NCI-H748 (cell line): ENCODE data around the gene TMEM132D.
A peak's percentile ranks its signal among the peaks of the same experiment; 100 is the strongest.

ENCODE experiments used
- DNase-seq: peaks from one replicate; lab custom pipeline; 2025; ENCODE audit not compliant: unreplicated experiment; lab: John Stamatoyannopoulos, UW

Gene TMEM132D

DNA sequence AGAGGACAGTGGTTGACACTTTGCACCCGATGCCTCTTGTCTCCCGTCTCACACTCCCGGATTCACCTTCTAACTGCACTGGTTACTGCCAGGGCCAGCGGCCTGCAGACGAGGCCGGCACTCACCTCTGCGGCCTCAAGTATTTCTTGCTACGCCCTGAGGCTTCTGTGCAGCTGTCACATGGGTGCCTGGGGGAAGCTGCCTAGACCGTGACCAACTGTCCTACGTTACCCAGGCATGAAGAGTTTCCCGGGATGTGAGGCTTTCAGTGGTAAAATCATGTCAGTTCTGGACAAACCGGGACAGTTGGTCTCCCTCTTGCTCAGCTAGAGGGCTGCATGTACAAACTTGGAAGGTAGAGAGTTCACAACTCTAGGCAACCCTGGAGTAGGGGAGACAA is 776.1 kb downstream of the TMEM132D start:
- peak; percentile 62 for DNase-seq

DNA sequence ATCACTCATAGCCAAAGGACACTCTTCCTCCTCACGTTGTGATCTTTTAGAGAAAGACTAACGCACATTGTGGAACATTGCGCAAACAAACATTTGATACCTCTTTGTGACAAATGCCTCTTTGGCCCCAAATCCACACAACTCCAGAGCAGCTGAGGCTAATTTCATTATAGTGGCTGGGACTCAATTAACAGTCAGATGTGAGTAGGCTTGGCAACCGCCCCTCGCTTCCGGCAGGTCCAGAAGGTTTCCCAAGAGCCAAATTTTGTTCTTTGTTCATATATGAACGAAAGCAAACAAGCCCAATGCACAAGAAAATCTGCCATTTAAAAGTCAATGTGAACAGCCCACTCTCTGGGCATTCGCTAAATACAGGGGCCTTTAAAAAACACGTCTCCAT is 776.6 kb downstream of the TMEM132D start:
- peak; percentile 88 for DNase-seq

DNA sequence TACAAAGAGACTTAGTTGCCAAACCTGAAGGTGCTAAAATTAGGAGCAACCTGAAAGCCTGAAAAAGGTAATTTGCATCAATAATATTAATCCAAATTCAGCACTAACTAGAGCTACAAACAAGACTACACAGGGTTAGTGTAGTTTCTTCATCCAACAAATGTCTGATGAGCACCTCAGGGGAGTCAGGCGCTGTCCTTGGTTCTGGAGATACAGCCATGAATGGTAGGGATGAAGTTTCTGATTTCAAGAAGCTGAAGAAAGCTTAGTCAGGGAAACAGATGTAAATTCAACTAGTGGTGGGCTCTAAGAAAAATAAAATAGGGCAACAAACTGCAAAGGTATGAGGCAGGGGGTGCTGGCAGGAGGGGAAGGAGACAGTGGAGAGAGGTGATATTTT is 784.3 kb downstream of the TMEM132D start:
- DNase-seq = no peak

DNA sequence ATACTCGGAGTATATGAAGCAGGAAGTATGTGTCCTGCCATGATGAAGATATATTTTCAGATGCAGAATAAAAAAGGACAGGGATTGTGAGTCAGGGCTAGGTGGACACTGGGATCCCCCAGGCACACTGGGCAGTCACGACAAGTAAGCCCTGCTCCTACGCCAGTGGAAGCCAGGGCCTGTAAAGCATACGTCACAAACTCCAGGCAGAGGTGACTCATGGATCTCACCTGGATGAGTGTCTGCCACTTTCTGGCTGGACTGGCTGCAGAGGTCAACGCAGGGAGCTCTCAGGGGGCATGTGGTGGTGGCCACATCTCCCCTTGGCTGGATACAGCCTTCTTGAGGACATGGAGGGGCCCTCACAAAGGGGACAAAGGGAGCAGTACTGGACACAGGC is 788.3 kb downstream of the TMEM132D start:
- DNase-seq = no peak

DNA sequence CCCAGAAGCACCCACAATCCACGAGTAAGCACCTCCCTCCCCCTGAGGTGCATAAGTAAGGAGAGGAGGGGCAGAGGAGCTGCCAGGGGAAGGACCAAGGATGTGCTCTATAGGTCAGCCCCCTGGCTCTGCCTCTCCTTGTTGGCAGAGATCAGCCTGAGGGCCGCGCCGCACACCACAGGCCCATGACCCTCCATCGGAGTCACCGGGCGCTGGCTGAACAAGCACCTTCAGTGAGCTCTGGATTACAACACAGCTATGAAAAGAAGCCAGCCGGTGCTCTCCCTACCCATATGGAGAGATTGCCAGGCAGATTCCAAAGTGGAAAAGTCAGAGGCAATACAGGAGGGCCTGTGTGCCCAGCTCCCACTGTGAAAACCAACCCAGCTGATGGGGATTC is 793.2 kb downstream of the TMEM132D start:
- DNase-seq = no peak

DNA sequence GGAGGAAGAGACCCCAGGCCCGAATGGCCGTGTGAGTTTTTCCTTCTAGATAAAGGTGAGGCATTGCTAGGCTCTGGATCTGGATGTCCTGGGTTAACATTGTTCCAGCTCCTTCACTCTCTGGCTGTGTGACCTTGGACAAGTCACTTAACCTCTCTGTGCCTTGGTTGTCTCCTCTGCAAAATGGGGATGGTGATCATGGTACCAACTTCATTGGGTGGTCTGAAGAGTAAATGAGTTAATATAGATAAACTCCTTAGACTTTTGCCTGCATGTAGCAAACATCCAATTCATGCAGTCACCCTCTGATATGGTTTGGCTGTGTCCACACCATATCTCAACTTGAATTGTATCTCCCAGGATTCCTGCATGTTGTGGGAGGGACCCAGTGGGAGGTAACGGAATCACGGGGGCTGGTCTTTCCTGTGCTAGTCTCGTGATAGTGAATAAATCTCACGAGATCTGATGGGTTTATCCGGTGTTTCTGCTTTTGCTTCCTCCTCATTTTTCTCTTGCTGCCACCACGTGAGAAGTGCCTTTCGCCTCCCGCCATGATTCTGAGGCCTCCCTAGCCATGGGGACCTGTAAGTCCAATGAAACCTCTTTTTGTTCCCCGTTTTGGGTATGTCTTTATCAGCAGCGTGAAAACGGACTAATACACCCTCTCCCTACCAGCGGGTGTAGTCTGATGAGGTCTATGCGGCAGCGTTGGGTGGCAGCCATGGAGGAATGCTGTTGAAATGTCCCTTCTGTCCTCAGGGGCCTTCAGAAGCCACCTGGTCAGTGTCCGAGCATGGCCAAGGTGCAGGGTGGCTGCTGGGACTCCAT is 794.4 kb downstream of the TMEM132D start:
- DNase-seq = no peak

DNA sequence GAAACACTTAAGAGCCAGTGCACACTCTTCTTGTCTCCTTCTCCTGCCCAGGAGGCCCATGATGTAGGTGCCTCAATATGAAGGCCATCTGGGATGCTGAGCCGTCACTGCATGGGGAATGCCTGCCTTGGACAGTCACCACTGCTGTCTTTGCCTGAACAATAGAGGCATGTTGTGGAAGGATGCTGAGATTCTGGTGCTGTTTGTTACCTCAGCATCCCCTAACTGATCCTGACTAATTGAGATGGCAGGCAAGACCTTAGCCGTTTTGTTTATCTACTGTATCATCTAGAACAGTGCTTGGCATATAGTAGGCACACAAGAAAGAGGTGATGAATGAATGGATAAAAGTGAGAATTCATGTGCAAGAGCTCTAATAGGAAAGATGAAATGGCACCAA is 797.1 kb downstream of the TMEM132D start:
- DNase-seq = no peak

DNA sequence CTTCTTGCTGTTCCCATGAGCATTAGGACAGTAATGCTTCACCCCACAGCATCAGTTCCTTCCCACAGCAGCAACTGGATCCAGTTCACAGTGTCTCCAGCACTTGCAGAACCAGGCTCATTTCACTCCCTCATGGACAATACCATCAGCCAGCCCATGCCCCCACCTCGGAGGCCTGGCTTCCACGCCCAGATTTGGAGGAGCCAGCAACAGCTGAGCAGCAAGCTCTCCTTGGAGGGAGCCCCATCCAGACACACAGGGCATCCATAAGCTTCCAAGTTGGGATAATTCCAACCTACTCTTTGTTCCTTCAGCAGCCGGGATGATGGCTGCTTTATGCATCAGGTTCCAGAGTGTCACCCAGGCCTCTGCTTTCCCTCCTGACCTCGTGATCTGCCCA is 800.6 kb downstream of the TMEM132D start:
- no peak for DNase-seq

DNA sequence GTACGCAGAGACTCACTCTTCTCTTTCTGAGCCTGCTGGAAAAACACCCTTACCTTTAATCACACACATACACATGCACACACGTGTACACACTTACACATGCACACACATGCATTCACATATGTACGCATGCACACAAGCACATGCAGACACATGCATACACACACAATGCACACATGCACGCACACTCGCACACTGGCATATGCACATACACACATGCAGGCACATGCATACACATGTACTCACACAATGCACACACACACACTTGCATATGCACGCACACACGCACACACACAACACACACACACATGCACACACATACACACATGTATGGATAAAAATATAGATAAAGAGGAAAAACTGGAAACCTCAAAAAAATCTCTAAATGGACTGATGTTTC is 801.6 kb downstream of the TMEM132D start:
- DNase-seq = no peak

DNA sequence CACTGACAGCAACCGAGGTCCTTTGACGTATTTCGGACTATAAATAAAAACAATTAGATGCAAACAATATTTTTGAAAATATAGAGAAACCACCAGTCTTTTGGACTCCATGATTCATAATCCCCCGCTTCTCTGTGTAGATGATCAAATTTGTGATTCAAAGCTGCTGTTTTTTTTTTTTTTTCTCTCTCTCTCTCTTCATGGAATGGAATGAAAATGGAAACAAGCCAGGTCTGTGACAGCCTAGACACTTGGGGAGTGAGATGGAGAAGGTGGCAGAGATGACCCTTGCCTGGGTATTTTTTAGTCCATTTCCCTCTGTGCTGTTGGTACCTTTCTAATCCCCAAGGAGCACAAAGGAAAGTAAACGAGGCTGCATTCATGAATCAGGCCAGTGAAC is 802.0 kb downstream of the TMEM132D start:
- DNase-seq = no peak

DNA sequence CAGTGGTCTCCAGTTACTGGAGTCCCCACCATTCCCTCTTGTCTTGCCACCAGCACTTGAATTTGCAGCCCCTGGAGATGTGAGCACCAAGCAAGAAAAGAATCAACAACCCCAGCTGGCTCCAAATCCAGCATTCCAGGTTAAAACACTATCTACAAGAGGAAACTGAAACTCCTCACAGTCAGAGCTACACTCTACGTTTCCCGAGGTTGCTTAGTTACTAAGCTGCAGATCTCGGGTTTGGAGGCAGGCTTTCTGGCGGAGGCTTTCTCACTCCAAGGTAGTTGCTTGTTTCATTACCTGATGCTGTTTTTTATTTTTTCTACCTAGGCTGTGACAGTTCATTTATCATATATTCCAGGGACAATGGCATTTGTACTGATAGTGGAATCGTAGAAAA is 802.4 kb downstream of the TMEM132D start:
- no peak for DNase-seq

DNA sequence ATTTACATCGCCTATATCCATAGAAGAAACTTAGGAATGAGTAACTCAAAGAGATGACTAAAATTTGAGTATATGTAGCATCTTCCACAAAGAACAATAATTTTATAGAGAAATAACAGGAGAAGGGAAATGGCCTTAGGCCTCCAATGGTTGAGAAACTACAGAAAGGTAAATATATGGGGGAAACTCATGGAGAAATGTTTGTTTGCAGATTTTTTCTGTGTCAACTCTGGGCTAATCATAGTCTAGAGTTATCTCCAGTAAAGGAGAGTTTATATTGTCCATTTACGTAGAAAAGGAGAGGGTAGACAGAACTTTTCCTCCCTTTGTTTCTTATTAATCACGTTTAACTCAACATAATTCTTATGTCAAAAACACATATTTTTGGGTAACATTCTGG is 806.4 kb downstream of the TMEM132D start:
- no peak for DNase-seq

DNA sequence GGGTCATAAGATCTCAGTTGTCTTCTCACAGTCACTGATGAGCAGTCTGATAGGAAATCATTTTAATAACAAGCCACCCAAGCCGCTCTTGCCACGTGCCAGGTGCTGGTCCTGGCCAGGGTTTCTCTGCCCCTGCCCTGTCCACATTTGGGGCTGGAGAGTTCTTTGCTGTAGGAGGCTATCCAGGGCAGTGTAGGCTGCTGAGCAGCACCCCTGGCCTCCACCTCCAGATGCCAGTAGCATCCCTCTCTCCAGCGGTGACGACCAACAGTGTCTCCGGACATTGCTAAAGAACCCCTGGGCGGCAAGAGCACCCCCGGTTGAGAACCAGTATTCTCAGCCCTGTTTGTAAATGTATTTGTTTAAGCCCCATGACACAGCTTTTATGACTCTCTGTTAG is 806.9 kb downstream of the TMEM132D start:
- peak; percentile 49 for DNase-seq

DNA sequence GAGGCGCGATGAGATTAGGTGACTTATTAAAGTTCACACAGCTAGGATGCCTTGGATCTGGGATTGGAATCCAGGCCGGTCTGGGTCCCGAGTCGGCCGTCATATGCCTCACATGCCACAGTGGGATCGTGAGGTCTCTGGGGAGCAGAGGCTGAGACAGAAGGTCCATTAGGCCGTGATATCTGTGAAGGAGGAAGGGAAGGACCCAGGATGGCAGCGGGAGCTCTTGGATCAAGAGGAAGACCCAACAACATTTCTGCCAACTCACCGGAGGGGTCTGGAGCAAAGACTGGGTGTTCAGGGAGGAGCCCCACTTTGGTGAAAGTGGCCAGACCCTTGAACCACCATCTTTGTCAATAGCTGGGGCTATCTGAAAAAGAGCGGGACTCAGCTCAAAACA is 807.6 kb downstream of the TMEM132D start:
- no peak for DNase-seq

DNA sequence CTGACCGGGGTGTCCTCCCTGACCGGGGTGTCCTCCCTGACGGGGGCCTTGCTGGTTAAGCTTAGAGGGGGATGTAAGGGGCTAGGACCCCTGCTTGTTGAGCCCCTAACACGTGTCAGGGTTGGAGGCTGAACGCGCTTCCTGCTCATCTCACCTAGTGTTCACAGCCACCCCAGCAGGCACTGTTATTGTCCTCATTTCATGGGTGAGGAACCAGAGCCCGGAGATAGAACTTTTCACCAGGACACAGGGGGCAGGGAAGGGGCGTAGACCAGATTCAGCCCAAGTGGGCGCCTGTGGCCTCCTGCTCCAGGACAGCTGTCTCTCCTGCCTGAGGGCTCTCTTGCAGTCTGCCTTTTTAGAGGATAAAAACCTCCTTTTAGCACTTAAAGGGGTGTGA is 814.2 kb downstream of the TMEM132D start:
- DNase-seq = no peak

DNA sequence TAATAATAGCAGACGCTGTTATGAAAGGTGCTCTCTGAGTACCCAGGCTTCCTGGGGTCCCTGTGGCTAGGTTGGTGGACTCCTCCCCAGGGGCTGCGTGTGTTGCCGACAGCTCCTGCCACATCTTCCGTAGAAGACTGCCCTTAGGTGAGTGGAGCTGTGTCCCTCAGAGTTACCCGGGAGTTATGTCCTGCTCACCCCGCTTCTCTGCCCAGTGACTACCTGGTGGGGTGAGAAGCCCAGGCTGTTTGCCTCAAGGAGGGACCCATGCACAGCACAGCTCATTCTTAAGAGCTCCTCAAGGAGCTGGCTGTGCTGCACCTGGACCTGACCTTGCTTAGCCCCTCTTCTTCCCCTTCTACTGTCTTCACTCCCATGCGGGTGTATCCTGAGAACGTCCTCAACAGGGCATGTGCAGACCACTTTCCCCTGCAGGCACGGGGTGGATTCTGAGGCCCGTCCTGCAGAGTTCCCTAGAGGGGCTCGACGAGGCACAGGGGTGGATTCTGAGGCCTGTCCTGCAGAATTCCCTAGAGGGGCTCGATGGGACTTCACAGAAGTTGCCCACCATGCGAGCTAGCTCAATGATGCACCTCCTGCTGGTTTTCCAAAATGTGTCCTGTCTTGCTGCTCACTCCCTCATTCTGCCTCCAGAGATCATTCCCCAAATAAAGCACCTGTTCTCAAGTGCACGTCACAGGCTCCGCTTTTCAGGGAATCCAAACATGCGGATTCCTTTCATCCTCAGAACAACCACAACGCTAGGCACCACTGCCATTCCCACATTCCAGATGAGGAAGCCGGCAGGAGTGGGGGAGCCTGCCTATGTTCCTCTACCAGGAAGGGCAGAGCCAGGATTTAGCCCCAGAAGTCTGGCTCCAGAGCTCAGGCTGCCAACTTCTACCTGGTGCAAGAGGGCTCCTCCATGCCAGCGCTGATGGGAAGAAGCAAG is 818.7 kb downstream of the TMEM132D start:
- DNase-seq = no peak

DNA sequence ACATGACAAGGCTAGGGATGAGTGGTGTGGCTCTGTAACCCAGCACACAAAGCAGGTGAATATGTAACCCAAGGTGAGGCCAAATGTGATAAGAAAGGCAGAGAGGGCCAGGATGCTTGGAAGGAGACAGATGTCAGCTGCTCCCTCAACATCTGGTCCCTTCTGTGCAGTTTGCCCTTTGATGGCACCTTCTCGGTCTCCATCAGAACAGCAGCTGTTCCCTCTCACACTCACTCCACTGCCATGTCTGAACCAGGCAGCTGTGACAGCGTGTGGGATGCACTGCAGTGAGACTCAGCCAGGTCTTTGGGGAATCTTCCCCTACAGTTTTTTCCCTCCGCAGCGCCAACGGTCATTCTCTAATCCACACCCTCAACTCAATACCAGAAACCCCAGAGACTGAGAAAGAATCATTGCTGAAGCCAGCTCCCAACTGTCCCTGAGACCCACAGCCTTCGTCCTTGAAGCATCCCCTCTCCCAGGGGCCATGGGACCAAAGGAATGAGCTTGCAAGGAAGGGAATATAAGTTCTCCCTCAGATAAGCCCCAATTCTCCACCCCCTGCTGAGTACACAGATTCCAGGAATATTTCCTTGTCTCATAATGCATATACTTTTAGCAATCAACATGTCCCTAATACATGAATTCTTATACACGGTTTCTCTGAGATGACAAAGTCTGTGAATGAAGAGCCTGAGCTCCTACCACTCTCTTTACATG is 820.5 kb downstream of the TMEM132D start:
- DNase-seq = no peak

DNA sequence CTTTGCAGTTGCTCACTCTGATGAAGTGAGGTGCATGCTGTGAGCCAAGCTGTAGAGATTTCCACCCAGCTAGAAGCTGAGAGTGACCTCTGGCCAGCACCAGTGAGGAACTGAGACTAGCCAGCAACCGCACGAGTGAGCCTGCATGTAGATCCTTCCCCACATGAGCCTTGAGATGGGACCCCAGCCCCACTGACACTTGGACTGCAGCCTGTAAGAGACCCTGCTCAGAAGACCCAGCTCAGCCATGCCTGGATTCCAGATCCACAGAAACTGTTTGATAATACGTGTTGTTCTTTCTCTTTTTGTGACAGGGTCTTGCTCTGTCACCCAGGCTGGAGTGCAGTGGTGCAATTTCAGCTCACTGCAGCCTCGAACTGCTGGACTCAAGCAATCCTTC is 821.4 kb downstream of the TMEM132D start:
- no peak for DNase-seq

DNA sequence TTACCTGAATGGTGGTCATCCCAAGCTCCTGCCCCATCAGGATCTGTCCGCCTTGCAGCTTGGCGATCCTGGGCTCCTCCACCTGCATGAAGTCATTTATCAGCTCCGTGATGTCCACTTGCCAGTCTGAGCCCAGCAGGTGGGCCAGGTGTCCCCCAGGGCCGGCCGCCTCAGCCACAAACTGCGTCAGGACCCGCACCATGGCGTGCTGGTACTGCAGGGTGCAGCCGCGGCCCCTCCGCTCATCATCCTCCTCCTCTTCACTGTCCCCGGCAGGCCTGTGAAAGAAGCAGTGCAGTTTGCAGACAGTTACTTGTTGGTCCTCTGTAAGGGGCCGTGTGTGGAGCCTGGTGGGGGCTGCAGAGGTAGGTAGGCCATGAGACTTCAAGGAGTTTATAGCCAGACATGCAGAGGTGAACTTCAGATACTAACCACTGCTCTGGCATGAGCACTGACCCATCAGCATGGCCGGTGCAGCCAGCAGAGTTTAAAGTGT is 822.0 kb downstream of the TMEM132D start:
- no peak for DNase-seq

DNA sequence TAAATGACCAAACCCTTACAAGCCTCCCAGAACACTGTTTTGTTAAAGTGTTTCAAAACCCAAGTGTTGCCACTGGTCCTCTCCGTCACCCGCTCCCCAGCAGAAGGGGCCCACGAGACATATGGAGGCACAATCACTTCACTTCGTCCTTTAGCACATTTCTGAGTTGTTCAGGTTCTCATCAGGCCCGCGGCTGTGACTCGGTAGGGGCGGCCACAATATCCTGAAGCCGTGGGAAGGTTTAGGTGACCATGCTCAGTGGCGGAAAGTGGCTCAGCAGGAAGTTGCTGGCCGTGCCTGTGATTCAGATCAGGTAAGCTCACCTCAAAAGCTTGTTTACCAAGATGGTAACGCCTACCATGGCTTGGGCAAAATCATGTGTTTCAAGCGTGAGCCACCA is 823.0 kb downstream of the TMEM132D start:
- no peak for DNase-seq

DNA sequence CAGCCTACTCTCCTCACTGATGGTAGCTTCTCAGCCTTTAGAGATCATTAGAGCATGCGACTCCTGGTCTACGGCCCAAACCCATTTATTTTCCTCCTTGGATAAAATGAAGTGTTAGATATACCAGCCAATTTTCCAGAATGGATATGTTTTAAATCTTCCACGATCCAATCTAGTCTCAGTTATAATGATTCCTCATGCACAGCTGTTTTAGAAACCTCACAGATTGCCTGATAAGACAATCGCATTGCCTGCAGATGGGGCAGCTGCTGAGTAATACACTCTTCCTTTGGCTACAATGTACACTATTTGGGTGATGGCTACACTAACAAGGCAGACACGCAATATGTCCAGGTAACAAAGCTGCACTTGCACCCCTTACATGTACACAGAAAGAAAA is 823.4 kb downstream of the TMEM132D start:
- no peak for DNase-seq
